Measurements from ENCODE around the gene GNAT3.

The GNAT3 gene

GRCh38 chr7:80529362-80529761 lies 17.5 kb upstream of the GNAT3 start:
- no peak overlapping the region for H3K27ac ChIP-seq
- CTCF ChIA-PET, result interaction anchor here (0.5 kb wide), 1 partner anchor 15 kb away, joined by 4 read pairs; no protein-coding TSS in a partner anchor
- TF ChIP-seq CTCF (conservative IDR thresholded peaks at IDR 0.05; ENCODE audit: low read depth), result no peak
- POLR2A ChIA-PET (ENCODE audit: low non-redundant PET), result no interaction called here
- no peak for DNase-seq (ENCODE audit: low spot score)

DNA sequence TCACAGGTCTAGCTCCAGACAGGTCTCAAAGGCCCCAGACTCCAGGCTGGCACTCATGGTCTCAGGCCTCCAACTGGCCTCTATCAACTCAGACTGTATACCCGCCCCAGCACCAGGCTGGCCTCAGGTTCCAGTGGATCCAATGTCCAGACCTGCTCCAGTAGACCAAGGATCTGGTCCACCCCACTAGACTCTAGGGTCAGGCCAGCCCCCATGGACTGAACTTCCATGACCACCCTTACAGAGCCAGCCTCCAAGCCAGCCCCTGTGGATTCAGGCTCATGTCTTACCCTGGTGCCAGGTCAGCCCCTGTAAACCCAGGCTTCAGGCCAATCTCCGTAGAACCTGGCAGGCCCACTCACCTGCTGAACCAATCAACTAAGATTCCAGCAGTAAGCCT lies 16.8 kb upstream of the GNAT3 start:
- no peak for DNase-seq (ENCODE audit: low spot score)
- CTCF ChIA-PET, result no interaction called here

GRCh38 chr7:80526472-80526871 lies 14.6 kb upstream of the GNAT3 start:
- DNase-seq (ENCODE audit: low spot score), result no peak
- no peak for TF ChIP-seq CTCF (conservative IDR thresholded peaks at IDR 0.05; ENCODE audit: low read depth)
- ChIA-PET CTCF (no interaction called here), POLR2A (ENCODE audit: low non-redundant PET) (no interaction called here)
- H3K27ac ChIP-seq, result no peak overlapping the region

More for the DNA sequence above, 16.8 kb upstream of the GNAT3 start:
- no peak for TF ChIP-seq CTCF (conservative IDR thresholded peaks at IDR 0.05; ENCODE audit: low read depth)
- POLR2A ChIA-PET (ENCODE audit: low non-redundant PET), result no interaction called here
- H3K27ac ChIP-seq, result no peak overlapping the region

DNA sequence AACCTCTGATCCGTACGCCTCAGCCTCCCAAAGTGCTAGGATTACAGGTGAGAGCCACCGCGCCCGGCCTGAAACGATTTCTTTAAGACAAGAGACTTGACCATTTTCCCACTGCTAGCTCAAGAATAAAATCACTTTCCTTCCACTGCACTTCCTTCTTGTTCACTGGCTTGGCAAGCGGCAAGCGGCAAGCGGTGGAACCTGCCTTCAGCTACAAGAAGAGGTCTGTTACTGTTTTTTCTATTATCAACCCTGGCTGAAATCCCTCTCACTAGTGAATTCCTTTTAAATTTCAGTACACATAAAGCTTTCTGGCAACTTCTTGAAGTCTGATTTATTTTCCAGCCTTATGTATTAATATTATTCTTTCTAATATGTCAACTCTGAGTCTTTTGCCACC lies 12.8 kb upstream of the GNAT3 start:
- no peak for TF ChIP-seq CTCF (conservative IDR thresholded peaks at IDR 0.05; ENCODE audit: low read depth)
- DNase-seq (ENCODE audit: low spot score), result no peak
- ChIA-PET POLR2A (ENCODE audit: low non-redundant PET) (no interaction called here), CTCF (interaction anchor here (0.5 kb wide), 1 partner anchor 49 kb away, joined by 3 read pairs; no protein-coding TSS in a partner anchor)
- H3K27ac ChIP-seq, result no peak overlapping the region

DNA sequence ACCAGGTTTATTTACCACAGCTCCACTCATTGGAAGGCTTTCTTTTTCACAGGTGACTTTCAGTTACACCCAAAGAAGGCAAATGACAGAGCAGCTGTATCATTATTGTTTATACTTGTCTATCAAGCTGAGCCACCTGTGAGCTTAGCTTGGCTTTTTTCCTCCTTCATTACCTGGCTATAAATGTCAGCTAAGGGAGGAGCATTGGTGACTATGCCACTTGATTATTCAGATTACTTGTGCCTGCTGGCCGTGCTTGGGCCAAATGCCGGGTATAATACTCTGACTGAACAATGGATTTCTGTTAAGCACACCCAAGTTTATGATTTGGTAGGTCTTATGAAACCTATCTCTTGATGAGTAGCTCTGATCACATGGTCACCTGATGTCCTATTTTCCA lies 9.9 kb upstream of the GNAT3 start:
- no peak for DNase-seq (ENCODE audit: low spot score)
- POLR2A ChIA-PET (ENCODE audit: low non-redundant PET), result no interaction called here

GRCh38 chr7:80520199-80520598 lies 8.3 kb upstream of the GNAT3 start:
- POLR2A ChIA-PET (ENCODE audit: low non-redundant PET), result no interaction called here

More for the DNA sequence above, 9.9 kb upstream of the GNAT3 start:
- no peak for TF ChIP-seq CTCF (conservative IDR thresholded peaks at IDR 0.05; ENCODE audit: low read depth)
- H3K27ac ChIP-seq, result no peak overlapping the region
- CTCF ChIA-PET, result no interaction called here

More at GRCh38 chr7:80520199-80520598, 8.3 kb upstream of the GNAT3 start:
- CTCF ChIA-PET, result no interaction called here
- no peak for TF ChIP-seq CTCF (conservative IDR thresholded peaks at IDR 0.05; ENCODE audit: low read depth)
- no peak overlapping the region for H3K27ac ChIP-seq
- DNase-seq (ENCODE audit: low spot score), result no peak
